Measurements from ENCODE around the gene MRPS16. TPM values are rescaled to one million over a fixed set of nuclear protein-coding genes. Genes with fewer than 3 reads are reported as not detected.

MRPS16 gene
- total and polyA plus RNA-seq, 2 experiments from 2014 or later = 57.2 to 109 TPM

- Histone ChIP-seq H3K36me3 (ENCODE audit: low read depth) (0 out of 2 replicates have a peak, but pooled peaks cover 6% of the 10 kb centered on the region), H3K4me3 (no peak overlapping the region), H3F3A (ENCODE audit: insufficient read depth) (peaks cover 12% of the 10 kb centered on the region; the same call in 1 of the 2 replicates), H2AFZ (no peak overlapping the region), H3K9me2 (ENCODE audit: insufficient read depth) (no peaks in the 10 kb centered on the region), H3K27ac (no peak overlapping the region), H4K20me1 (ENCODE audit: insufficient read depth) (no peaks in the 10 kb centered on the region), H3K9ac (no peak overlapping the region), H3K79me2 (ENCODE audit: insufficient read depth) (no peaks in the 10 kb centered on the region), H3K4me1 (ENCODE audit: insufficient read depth) (peaks cover 16% of the 10 kb centered on the region), H3K9me3 (ENCODE audit: low read depth) (no peaks in the 10 kb centered on the region), H3K4me2 (ENCODE audit: unreplicated experiment) (no peak overlapping the region), H3K27me3 (replicated peaks; ENCODE audit: insufficient read depth) (no peaks in the 10 kb centered on the region)
- 88 to 90% methylated on average over 6 of the region's 6 CpGs for WGBS, 2 experiments (ENCODE audit: low coverage in 1 of 2, low lambda C conversion rate in 2 of 2, missing lambda C conversion rate in 2 of 2)
- in situ Hi-C loops (cut with MboI) = no loop called here
- no peak for TF ChIP-seq EZH2phosphoT487 (IDR thresholded peaks at IDR 0.05; ENCODE audit: insufficient read depth, low read depth)
- TF ChIP-seq EZH2 (IDR thresholded peaks at IDR 0.05; ENCODE audit: insufficient read depth, poor library complexity, severe bottlenecking) = no peak
- no peak for DNase-seq
Observed at GRCh38 chr10:73229567-73229966, 22.9 kb downstream of the MRPS16 start.

GRCh38 chr10:73228247-73228646 lies 24.2 kb downstream of the MRPS16 start:
- no peak overlapping the region for H2AFZ ChIP-seq
- in situ Hi-C loops (cut with MboI) = no loop called here

GRCh38 chr10:73226663-73227062 lies 25.8 kb downstream of the MRPS16 start:
- Histone ChIP-seq H3K4me3 (no peak overlapping the region), H3K36me3 (ENCODE audit: low read depth) (no peaks in the 10 kb centered on the region), H4K20me1 (ENCODE audit: insufficient read depth) (no peaks in the 10 kb centered on the region), H2AFZ (no peak overlapping the region), H3K4me2 (ENCODE audit: unreplicated experiment) (no peak overlapping the region), H3K9ac (no peak overlapping the region), H3K9me2 (ENCODE audit: insufficient read depth) (no peaks in the 10 kb centered on the region), H3K9me3 (ENCODE audit: low read depth) (no peaks in the 10 kb centered on the region), H3F3A (ENCODE audit: insufficient read depth) (no peaks in the 10 kb centered on the region), H3K79me2 (ENCODE audit: insufficient read depth) (no peaks in the 10 kb centered on the region), H3K4me1 (ENCODE audit: insufficient read depth) (0 out of 2 replicates have a peak, but pooled peaks cover 8% of the 10 kb centered on the region), H3K27me3 (replicated peaks; ENCODE audit: insufficient read depth) (no peaks in the 10 kb centered on the region), H3K27ac (no peak overlapping the region)
- no peak for TF ChIP-seq EZH2phosphoT487 (IDR thresholded peaks at IDR 0.05; ENCODE audit: insufficient read depth, low read depth)
- TF ChIP-seq EZH2 (IDR thresholded peaks at IDR 0.05; ENCODE audit: insufficient read depth, poor library complexity, severe bottlenecking) = no peak
- DNase-seq = no peak
- in situ Hi-C loops (cut with MboI) = no loop called here

More at GRCh38 chr10:73228247-73228646, 24.2 kb downstream of the MRPS16 start:
- 0 out of 2 replicates have a peak, but pooled peaks cover 6% of the 10 kb centered on the region for H3K36me3 ChIP-seq (ENCODE audit: low read depth)
- TF ChIP-seq EZH2phosphoT487 (IDR thresholded peaks at IDR 0.05; ENCODE audit: insufficient read depth, low read depth) = no peak
- no peak for TF ChIP-seq EZH2 (IDR thresholded peaks at IDR 0.05; ENCODE audit: insufficient read depth, poor library complexity, severe bottlenecking)
- H3K27me3 ChIP-seq (replicated peaks; ENCODE audit: insufficient read depth) = no peaks in the 10 kb centered on the region
- no peak for DNase-seq
- WGBS, 2 experiments (ENCODE audit: low coverage in 1 of 2, low lambda C conversion rate in 2 of 2, missing lambda C conversion rate in 2 of 2) = 96 to 100% methylated on average over 3 of the region's 3 CpGs
- no peaks in the 10 kb centered on the region for H4K20me1 ChIP-seq (ENCODE audit: insufficient read depth)
- H3K9ac ChIP-seq = no peak overlapping the region
- no peaks in the 10 kb centered on the region for H3K9me2 ChIP-seq (ENCODE audit: insufficient read depth)
- no peaks in the 10 kb centered on the region for H3K9me3 ChIP-seq (ENCODE audit: low read depth)
- no peak overlapping the region for H3K27ac ChIP-seq
- no peaks in the 10 kb centered on the region for H3F3A ChIP-seq (ENCODE audit: insufficient read depth)
- H3K4me1 ChIP-seq (ENCODE audit: insufficient read depth) = 0 out of 2 replicates have a peak, but pooled peaks cover 8% of the 10 kb centered on the region
- no peaks in the 10 kb centered on the region for H3K79me2 ChIP-seq (ENCODE audit: insufficient read depth)
- no peak overlapping the region for H3K4me3 ChIP-seq
- no peak overlapping the region for H3K4me2 ChIP-seq (ENCODE audit: unreplicated experiment)

- Histone ChIP-seq H3K9me2 (ENCODE audit: insufficient read depth) (no peaks in the 10 kb centered on the region), H3K36me3 (ENCODE audit: low read depth) (no peaks in the 10 kb centered on the region), H3K27me3 (replicated peaks; ENCODE audit: insufficient read depth) (no peaks in the 10 kb centered on the region), H3K9me3 (ENCODE audit: low read depth) (no peaks in the 10 kb centered on the region), H3K4me3 (no peak overlapping the region), H3K9ac (no peak overlapping the region), H3K79me2 (ENCODE audit: insufficient read depth) (no peaks in the 10 kb centered on the region), H3F3A (ENCODE audit: insufficient read depth) (no peaks in the 10 kb centered on the region), H4K20me1 (ENCODE audit: insufficient read depth) (no peaks in the 10 kb centered on the region), H3K27ac (no peak overlapping the region), H3K4me1 (ENCODE audit: insufficient read depth) (0 out of 2 replicates have a peak, but pooled peaks cover 8% of the 10 kb centered on the region), H2AFZ (no peak overlapping the region), H3K4me2 (ENCODE audit: unreplicated experiment) (no peak overlapping the region)
- in situ Hi-C loops (cut with MboI) = no loop called here
- no peak for TF ChIP-seq EZH2 (IDR thresholded peaks at IDR 0.05; ENCODE audit: insufficient read depth, poor library complexity, severe bottlenecking)
- TF ChIP-seq EZH2phosphoT487 (IDR thresholded peaks at IDR 0.05; ENCODE audit: insufficient read depth, low read depth) = no peak
- DNase-seq = peak; percentile 38
Observed at GRCh38 chr10:73225518-73225917, 26.9 kb downstream of the MRPS16 start.

- Histone ChIP-seq H3K4me1 (ENCODE audit: insufficient read depth) (peaks cover 13% of the 10 kb centered on the region; the same call in 1 of the 2 replicates), H3K36me3 (ENCODE audit: low read depth) (peaks cover 15% of the 10 kb centered on the region; the same call in 1 of the 2 replicates), H3K9me3 (ENCODE audit: low read depth) (no peaks in the 10 kb centered on the region), H3K27me3 (replicated peaks; ENCODE audit: insufficient read depth) (no peaks in the 10 kb centered on the region), H2AFZ (no peak overlapping the region), H4K20me1 (ENCODE audit: insufficient read depth) (no peaks in the 10 kb centered on the region), H3F3A (ENCODE audit: insufficient read depth) (no peaks in the 10 kb centered on the region), H3K79me2 (ENCODE audit: insufficient read depth) (no peaks in the 10 kb centered on the region), H3K9ac (no peak overlapping the region), H3K4me3 (no peak overlapping the region), H3K4me2 (ENCODE audit: unreplicated experiment) (no peak overlapping the region), H3K9me2 (ENCODE audit: insufficient read depth) (no peaks in the 10 kb centered on the region), H3K27ac (no peak overlapping the region)
- no peak for TF ChIP-seq EZH2phosphoT487 (IDR thresholded peaks at IDR 0.05; ENCODE audit: insufficient read depth, low read depth)
- TF ChIP-seq EZH2 (IDR thresholded peaks at IDR 0.05; ENCODE audit: insufficient read depth, poor library complexity, severe bottlenecking) = no peak
- 98 to 100% methylated on average over 1 of the region's 1 CpG for WGBS, 2 experiments (ENCODE audit: low coverage in 1 of 2, low lambda C conversion rate in 2 of 2, missing lambda C conversion rate in 2 of 2)
- no peak for DNase-seq
- in situ Hi-C loops (cut with MboI) = no loop called here
Observed at GRCh38 chr10:73220989-73221388, 31.5 kb downstream of the MRPS16 start.

Measured in GM23248 (cell line).